ENCODE measurements around the gene IRS2. TPM values are rescaled to one million over a fixed set of nuclear protein-coding genes. Genes with fewer than 3 reads are reported as not detected.
A peak's percentile ranks its signal among the peaks of the same experiment; 100 is the strongest.

Gene IRS2
- total RNA-seq, 4 donors from 2014 or later = 5.0 to 24.6 (median 7.5) TPM

- Histone ChIP-seq H3K36me3 (peaks cover 10 to 31% (median 16%) of the 10 kb centered on the region in 3 donors), H3K27ac (peak overlapping the region in 1 of 4 donors; percentile 63), H3K4me3 (peak overlapping the region; percentile 28 to 84 (median 57)), H3K9me3 (no peaks in the 10 kb centered on the region), H3K27me3 (peaks cover 0 to 2% (median 0%) of the 10 kb centered on the region in 4 donors), H3K4me1 (peaks cover 13 to 81% (median 26%) of the 10 kb centered on the region in 3 donors)
- TF ChIP-seq POLR2A (IDR thresholded peaks at IDR 0.05) (no peak), CTCF (IDR thresholded peaks at IDR 0.05) (no peak)
- intact Hi-C loops (cut with DNase I) = loop anchor here (5.0 kb wide), 2 partner anchors 327 to 633 kb away; no protein-coding TSS in a partner anchor
- WGBS, 2 donors = 58 to 68% methylated on average over 7 of the region's 7 CpGs
- DNase-seq = no peak
Measured at GRCh38 chr13:109779876-109780510, 6.4 kb downstream of the IRS2 start.

GRCh38 chr13:109779074-109779473 lies 7.3 kb downstream of the IRS2 start:
- 40 to 53% methylated on average over 4 of the region's 4 CpGs for WGBS, 2 donors
- peaks cover 10 to 26% (median 15%) of the 10 kb centered on the region in 3 donors for H3K36me3 ChIP-seq
- H3K27ac ChIP-seq = no peak overlapping the region
- H3K4me3 ChIP-seq = peak overlapping the region; percentile 28 to 84 (median 57)
- H3K4me1 ChIP-seq = peaks cover 13 to 74% (median 22%) of the 10 kb centered on the region in 3 donors
- intact Hi-C loops (cut with DNase I) = no loop called here
- H3K27me3 ChIP-seq = no peaks in the 10 kb centered on the region
- H3K9me3 ChIP-seq = no peaks in the 10 kb centered on the region
- DNase-seq = no peak
- TF ChIP-seq CTCF (IDR thresholded peaks at IDR 0.05) (no peak), POLR2A (IDR thresholded peaks at IDR 0.05) (no peak)

- H3K4me1 ChIP-seq = peaks cover 13 to 64% (median 20%) of the 10 kb centered on the region in 3 donors
- H3K4me3 ChIP-seq = peak overlapping the region in 3 of 4 donors; percentile 12 to 84 (median 68)
- TF ChIP-seq CTCF (IDR thresholded peaks at IDR 0.05) (no peak), POLR2A (IDR thresholded peaks at IDR 0.05) (peak in 1 of 4 donors; percentile 8)
- H3K27me3 ChIP-seq = no peaks in the 10 kb centered on the region
- H3K27ac ChIP-seq = peak overlapping the region in 3 of 4 donors; percentile 5 to 67 (median 56)
- intact Hi-C loops (cut with DNase I) = no loop called here
- H3K36me3 ChIP-seq = peaks cover 5 to 17% (median 6%) of the 10 kb centered on the region in 3 donors
- WGBS, 2 donors = 16 to 35% methylated on average over 5 of the region's 6 CpGs
- DNase-seq = no peak
- no peaks in the 10 kb centered on the region for H3K9me3 ChIP-seq
Measured at GRCh38 chr13:109778102-109778542, 8.3 kb downstream of the IRS2 start.

- Histone ChIP-seq H3K4me1 (peaks cover 10 to 55% (median 12%) of the 10 kb centered on the region in 3 donors), H3K27ac (no peak overlapping the region), H3K27me3 (no peaks in the 10 kb centered on the region), H3K4me3 (peak overlapping the region in 1 of 4 donors; percentile 84), H3K9me3 (no peaks in the 10 kb centered on the region), H3K36me3 (peaks cover 0 to 9% (median 0%) of the 10 kb centered on the region in 3 donors)
- intact Hi-C loops (cut with DNase I) = no loop called here
- TF ChIP-seq CTCF (IDR thresholded peaks at IDR 0.05) (no peak), POLR2A (IDR thresholded peaks at IDR 0.05) (no peak)
- DNase-seq = no peak
Measured at GRCh38 chr13:109776575-109776974, 9.8 kb downstream of the IRS2 start.

- Histone ChIP-seq H3K27ac (no peak overlapping the region), H3K27me3 (no peaks in the 10 kb centered on the region), H3K4me3 (no peak overlapping the region), H3K36me3 (peaks cover 0 to 23% (median 0%) of the 10 kb centered on the region in 3 donors), H3K9me3 (no peaks in the 10 kb centered on the region), H3K4me1 (peaks cover 0 to 27% (median 6%) of the 10 kb centered on the region in 3 donors)
- TF ChIP-seq POLR2A (IDR thresholded peaks at IDR 0.05) (no peak), CTCF (IDR thresholded peaks at IDR 0.05) (no peak)
- no peak for DNase-seq
- intact Hi-C loops (cut with DNase I) = no loop called here
- WGBS, 2 donors = 87 to 93% methylated on average over 4 of the region's 4 CpGs
Measured at GRCh38 chr13:109773786-109774185, 12.6 kb downstream of the IRS2 start.
